ENCODE measurements around the gene PPM1N.

Gene PPM1N

DNA sequence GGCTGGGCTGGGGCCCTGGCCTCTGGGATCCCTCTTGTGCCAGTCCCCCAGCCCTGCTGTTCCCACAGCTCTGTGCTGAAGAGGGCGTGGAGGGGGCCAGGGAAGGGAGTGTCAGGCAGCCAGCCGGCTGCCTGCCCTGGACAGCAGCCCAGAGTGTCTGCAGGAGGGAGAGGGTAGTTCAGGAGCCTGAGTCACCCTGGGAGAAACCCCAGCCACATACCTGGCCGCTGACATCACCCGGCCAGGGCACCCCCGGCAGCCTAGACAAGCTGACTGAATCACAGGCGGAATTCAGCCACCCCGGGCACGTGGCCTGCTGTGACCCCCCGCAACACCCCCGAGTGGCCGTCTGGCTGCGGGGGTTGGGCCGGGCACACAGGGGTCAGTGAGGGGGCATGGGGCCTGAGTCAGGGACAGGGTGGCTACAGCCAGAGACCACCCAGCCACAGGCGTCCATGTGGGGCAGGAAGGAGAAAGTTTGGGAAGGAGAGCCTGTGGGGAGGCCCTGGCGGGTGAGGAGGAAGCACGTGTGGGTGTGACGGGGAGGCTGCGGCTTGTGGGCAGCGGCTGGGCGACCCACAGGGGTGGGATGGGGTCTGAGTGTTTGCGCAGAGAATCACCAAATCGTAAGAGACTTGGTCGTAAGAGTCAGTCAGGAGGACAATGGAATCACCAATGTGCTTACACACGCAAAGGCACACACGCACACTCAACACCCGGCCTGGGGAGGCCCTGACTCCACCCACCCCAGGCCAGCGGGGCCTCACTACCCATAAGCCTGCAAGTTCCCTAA, 42.3 kb upstream of the PPM1N start:
- intact Hi-C loops (cut with DNase I; ENCODE audit: low total_unique reads), result loop anchor here (2.0 kb wide), 1 partner anchor 13 kb away; no protein-coding TSS in a partner anchor
- Histone ChIP-seq H3K4me1 (peaks cover 0 to 39% (median 32%) of the 10 kb centered on the region in 4 donors), H3K9me3 (no peaks in the 10 kb centered on the region), H3K36me3 (no peaks in the 10 kb centered on the region), H3K27ac (peak overlapping the region; percentile 79 to 80), H3K4me3 (peak overlapping the region; percentile 20 to 34), H3K27me3 (peaks cover 0 to 3% of the 10 kb centered on the region in 2 donors)
- TF ChIP-seq, protein P1, sequence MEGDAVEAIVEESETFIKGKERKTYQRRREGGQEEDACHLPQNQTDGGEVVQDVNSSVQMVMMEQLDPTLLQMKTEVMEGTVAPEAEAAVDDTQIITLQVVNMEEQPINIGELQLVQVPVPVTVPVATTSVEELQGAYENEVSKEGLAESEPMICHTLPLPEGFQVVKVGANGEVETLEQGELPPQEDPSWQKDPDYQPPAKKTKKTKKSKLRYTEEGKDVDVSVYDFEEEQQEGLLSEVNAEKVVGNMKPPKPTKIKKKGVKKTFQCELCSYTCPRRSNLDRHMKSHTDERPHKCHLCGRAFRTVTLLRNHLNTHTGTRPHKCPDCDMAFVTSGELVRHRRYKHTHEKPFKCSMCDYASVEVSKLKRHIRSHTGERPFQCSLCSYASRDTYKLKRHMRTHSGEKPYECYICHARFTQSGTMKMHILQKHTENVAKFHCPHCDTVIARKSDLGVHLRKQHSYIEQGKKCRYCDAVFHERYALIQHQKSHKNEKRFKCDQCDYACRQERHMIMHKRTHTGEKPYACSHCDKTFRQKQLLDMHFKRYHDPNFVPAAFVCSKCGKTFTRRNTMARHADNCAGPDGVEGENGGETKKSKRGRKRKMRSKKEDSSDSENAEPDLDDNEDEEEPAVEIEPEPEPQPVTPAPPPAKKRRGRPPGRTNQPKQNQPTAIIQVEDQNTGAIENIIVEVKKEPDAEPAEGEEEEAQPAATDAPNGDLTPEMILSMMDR (IDR thresholded peaks at IDR 0.05), result peak in 1 of 2 experiments; percentile 28
- peak; percentile 92 to 98 for DNase-seq

DNA sequence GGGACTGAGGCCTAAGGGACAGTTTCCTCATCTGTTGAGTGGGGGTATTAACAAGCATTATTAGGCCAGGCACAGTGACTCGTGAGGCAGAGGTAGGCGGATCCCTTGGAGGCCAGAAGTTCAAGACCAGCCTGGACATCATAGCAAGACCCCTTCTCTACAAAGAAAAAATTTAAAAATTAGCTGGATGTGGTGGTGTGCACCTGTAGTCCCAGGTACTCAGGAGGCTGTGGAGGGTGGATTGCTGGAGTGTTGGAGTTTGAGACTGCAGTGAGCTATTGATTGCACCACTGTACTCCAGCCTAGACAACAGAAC, 41.8 kb upstream of the PPM1N start:
- no peak overlapping the region for H3K4me3 ChIP-seq

DNA sequence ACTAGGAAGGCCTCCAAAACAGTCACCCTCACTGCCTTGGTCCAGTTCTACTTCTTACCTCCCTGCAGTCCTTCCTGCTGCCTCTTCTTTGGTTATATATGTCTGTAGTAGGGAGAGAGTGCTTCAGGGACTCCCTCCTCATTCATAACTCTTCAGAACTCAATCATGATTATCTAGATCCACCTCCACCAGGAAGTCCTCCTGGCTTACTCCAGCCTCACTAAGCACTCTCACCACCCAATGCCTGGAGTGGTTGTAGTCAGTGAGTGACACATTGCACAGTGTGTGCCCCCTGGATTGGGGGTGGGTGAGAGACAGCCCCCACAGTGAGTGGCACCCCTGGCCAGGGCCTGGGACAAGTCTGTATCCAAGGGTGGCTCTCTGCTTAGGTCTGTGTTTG, 40.5 kb upstream of the PPM1N start:
- Histone ChIP-seq H3K36me3 (no peaks in the 10 kb centered on the region), H3K4me3 (no peak overlapping the region), H3K9me3 (no peaks in the 10 kb centered on the region), H3K4me1 (peaks cover 0 to 31% (median 24%) of the 10 kb centered on the region in 4 donors), H3K27ac (no peak overlapping the region), H3K27me3 (peaks cover 0 to 3% of the 10 kb centered on the region in 2 donors)
- no peak for DNase-seq
- intact Hi-C loops (cut with DNase I; ENCODE audit: low total_unique reads), result no loop called here
- TF ChIP-seq, protein P1 (IDR thresholded peaks at IDR 0.05), result no peak

More for the DNA sequence above, 41.8 kb upstream of the PPM1N start:
- Histone ChIP-seq H3K4me1 (peaks cover 0 to 34% (median 27%) of the 10 kb centered on the region in 4 donors), H3K27ac (peak overlapping the region; percentile 79 to 80), H3K9me3 (no peaks in the 10 kb centered on the region), H3K36me3 (no peaks in the 10 kb centered on the region), H3K27me3 (peaks cover 0 to 3% of the 10 kb centered on the region in 2 donors)
- DNase-seq, result no peak
- intact Hi-C loops (cut with DNase I; ENCODE audit: low total_unique reads), result no loop called here
- TF ChIP-seq, protein P1 (IDR thresholded peaks at IDR 0.05), result no peak

DNA sequence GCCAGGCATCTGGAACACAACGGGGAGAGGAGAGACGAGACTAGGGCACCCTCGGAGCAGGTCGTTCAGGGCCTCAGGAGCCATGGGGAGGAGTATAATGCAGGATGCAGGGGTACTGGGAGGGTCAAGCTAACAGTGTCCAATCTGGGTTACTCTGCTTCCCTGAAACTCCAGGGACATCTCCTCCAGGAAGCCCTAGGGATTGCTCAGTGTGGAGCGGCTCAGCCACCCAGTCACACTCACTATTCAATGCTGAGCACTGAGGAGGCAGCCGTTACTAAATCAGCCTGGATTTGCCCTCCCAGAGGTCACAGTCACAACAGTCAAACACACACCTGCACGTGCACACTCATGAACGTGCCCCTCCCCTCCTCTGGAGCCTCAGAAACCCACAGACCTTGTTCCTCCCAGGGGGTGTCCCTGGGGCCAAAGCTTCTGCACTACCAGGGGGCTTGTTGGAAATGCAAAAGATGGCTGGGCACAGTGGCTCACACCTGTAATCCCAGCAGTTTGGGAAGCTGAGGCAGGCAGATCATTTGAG, 37.4 kb upstream of the PPM1N start:
- Histone ChIP-seq H3K9me3 (no peaks in the 10 kb centered on the region), H3K27me3 (peaks cover 0 to 3% of the 10 kb centered on the region in 2 donors), H3K4me1 (peaks cover 0 to 8% (median 5%) of the 10 kb centered on the region in 4 donors), H3K36me3 (no peaks in the 10 kb centered on the region), H3K4me3 (no peak overlapping the region), H3K27ac (no peak overlapping the region)
- TF ChIP-seq, protein P1 (IDR thresholded peaks at IDR 0.05), result no peak
- intact Hi-C loops (cut with DNase I; ENCODE audit: low total_unique reads), result no loop called here
- DNase-seq, result no peak

DNA sequence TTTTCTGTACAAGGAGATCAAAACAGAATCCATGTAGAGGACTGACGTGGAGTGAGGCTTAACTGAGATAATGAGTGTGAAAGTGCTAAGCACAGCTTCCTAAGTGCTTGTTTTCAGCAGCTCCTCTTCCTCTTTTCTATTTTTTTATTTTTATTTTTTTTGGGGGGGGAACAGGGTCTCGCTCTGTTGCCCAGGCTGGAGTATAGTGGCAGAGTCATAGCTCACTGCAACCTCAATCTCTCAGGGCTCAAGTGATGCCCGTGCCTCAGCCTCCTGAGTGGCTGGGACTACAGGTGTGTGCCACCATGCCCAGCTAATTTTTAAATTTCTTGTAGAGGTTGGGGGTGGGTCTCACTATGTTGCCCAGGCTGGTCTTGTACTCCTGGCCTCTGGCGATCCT, 36.1 kb upstream of the PPM1N start:
- no peak overlapping the region for H3K27ac ChIP-seq
- no peak for DNase-seq

More for the DNA sequence above, 36.1 kb upstream of the PPM1N start:
- Histone ChIP-seq H3K36me3 (no peaks in the 10 kb centered on the region), H3K4me1 (peaks cover 0 to 6% (median 3%) of the 10 kb centered on the region in 4 donors), H3K9me3 (no peaks in the 10 kb centered on the region), H3K4me3 (no peak overlapping the region), H3K27me3 (peaks cover 0 to 3% of the 10 kb centered on the region in 2 donors)
- TF ChIP-seq, protein P1 (IDR thresholded peaks at IDR 0.05), result no peak
- intact Hi-C loops (cut with DNase I; ENCODE audit: low total_unique reads), result no loop called here

Measured in tibial artery (tissue), 4 donors.